HG03439 (cell line): ENCODE results near the gene FECH.

Experiments used
- ATAC-seq: cut with Tn5 transposase; IDR thresholded peaks from one replicate; pipeline ENCODE4 v1.9.1; 2021; ENCODE audit warnings: mild to moderate bottlenecking, moderate library complexity; ENCODE audit not compliant: unreplicated experiment

The FECH gene

DNA sequence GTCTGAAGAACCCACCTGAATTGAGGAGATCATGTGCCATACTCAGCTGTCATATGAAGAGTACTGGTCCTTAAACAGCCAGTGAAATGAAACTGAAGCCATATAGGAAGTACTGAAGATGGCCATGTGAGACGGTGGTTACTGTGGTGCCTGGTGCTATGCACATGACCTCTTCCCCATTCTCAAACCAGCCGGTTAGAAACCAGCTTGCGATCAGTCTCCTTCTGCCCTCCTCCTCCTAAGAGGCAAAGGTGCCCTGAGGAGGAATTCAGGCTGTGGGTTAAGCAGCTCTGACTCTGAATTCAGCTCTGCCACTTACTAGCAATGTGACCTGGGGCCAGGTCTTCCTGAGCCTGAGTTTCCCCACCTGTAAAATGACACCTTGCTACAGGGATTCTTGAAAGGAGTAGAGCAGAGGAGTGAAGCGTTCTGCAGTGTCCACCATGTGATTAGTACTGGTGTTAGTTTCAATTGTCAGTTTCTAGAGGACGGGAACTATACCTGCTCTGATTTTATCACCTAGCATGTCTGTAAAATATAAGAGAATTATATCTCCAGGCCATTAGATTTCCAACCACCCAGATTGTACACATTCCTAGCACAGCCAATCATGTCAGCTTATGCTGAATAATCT, 5.1 kb downstream of the FECH start:
- ATAC-seq = peak; percentile 76

DNA sequence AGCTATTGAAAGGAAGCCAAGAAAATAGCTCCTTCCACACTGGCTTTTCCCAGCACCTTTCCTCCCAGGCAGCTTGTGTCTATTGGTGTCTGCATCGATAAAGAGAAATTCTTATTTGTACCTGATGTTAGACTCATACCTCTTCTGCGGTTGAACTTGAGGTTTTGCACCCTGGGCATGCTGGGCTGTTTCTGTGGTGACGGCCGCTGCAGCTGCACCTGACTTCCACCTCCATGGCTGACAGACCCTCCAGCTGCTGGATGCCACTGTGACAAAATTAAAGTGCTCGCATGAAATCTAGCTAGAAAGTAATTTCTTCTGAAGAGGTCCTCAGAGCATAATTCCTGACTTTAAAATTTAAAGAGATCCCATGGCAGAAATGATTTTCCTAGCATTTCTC, 6.6 kb downstream of the FECH start:
- ATAC-seq = no peak

DNA sequence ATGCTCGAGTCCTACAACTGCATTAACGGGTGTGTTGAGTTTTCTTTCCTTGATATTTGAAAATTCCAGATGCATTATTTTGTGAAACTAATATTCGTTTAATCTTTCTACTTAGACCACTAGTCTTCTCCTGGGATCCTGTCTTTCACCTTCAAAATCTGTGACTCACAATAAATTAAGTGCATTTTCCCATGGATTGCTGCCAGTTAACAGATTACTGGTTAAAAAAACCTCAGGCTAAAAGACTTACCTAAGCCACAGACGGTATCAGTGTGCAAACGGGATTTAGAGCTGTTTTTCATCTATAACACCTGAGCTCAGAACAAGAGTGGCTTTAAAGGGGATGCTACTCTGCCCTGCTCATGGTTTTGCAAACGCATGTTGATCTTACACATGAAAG, 10.2 kb downstream of the FECH start:
- no peak for ATAC-seq

DNA sequence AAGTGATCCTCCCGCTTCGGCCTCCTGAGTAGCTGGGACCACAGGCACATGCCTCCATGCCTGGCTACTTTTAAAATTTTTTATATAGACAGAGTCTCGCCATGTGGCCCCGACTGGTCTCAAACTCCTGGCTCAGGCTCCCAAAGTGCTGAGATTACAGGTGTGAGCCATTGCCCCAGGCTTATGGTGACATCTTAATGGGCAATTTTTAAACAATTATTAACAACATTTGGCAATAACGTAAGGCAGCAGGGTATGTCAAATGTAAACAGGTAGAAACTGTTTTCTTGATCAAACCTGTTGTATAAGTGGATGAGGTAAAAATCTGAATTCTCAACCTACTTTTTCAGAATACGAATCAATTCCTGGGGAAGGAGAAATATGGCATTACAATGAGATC, 11.0 kb downstream of the FECH start:
- ATAC-seq = no peak

DNA sequence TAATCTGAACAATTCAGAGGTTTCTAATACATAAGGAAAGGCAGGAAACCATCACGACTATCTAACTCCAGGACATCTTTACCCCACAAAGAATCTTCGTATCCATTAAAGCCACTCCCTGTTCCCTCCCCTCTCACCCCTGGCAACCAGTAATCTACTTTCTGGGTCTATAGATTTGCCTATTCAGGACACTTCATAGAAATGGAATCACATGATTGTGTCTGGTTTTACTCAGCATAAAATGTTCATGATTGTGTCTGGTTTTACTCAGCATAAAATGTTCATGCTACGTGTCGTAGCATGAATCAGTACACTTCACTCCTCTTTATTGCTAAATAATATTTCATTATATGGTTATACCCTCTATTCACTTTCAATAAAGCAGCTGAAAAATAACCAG, 11.6 kb downstream of the FECH start:
- ATAC-seq = no peak

DNA sequence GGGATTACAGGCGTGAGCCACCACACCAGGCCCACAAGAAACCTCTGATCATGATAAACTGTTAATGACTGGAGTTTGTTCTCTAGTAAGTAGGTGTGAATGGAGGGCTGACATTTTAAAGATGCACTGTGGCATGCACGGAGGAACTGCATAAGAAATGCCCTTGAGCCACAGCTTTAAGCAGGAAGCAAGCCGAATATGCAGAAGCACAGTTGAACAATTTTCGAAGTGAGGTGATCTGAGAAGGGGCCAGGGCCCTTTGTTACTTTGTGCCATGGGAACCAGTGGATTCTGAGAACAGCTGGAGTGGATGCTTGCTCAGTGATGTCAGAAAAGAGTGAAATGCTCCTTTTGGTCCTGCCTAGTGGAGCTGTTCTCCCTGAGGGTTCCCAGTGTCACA, 16.3 kb downstream of the FECH start:
- ATAC-seq = no peak

DNA sequence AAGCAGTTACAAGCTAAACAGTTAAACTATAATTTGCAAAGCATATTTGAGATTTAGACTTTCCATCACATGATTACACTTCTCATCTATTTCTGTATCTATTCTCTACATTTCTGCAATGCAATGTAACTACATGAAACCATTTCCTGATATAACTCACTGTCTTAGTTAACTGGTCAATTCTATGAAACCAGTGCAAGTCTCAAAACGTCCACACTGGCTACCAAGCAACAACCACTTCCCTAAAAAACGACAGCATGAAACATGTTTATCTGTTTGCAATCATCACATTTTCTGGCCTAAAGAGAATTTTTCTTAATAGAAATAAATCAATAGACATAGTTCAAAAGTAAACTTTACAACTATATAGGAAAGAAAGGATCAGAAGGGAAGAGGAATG, 17.4 kb downstream of the FECH start:
- no peak for ATAC-seq

DNA sequence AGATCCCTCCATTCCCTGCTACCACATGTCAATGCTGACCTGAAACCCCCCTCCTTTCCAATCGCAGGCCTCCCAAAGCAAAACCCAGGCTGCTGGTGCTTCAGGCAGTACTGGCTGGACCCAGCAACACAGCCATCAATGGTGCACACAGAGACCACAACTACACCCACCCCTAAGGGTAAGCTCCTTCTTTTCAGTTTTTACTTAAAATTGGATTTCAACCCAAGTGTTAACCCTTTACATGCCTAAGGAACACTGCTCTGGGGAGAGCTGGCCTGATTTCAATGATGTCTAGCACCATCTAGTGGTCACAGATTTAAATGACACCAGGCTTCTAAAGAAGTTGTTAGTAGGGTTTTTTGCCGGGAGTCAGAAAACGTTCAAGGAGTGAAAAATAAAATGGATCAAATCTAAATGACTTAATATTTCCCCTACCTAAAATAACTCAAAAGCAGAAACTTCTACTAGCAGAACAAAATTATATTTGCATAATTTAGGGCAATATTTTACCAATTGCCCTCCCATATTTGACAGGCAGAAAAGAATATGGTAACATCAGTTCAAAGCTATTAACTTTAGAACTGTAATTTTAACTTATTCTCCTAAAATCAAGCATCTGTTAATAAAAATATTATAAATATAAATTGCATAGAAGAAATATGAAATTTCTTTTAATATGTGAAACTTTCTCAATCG, 24.6 kb downstream of the FECH start:
- ATAC-seq = no peak

DNA sequence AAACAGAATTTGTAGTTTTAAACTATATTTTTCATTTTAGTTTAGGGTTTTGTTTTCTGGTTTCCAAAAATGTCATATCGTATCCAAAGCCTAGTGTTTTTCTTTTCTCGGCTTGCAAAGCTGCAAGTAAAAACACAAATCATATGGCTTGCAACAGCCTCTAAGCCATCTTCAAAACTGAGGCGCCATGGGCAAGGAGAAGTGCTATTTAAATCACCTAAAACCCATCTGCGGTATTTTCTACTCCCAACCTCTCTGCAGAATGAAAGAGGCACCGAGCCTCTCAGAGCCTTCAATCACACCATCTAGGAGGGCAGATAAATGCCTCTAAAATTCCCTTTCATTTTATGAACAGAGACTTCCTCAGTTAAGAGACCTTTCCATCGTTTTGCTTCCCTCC, 25.2 kb downstream of the FECH start:
- ATAC-seq = no peak

DNA sequence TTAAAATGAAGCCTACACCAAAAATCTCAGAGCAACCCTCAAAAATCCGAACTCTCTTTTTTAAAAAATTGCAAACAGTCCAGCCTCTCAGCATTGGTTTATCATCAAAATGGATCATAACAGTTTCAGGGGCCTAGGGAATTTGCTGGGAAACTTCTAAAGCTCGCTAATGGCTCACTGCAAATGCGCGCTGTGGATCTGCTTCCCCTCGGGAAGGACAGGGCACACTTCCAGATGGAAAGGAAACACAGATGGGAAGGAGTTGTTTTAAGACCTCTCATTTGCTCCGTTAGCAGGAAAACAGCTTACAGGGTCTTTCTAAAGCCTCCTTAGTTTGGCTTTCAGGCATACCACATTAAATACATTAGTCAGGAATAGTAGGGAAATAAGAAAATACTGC, 27.2 kb downstream of the FECH start:
- no peak for ATAC-seq

DNA sequence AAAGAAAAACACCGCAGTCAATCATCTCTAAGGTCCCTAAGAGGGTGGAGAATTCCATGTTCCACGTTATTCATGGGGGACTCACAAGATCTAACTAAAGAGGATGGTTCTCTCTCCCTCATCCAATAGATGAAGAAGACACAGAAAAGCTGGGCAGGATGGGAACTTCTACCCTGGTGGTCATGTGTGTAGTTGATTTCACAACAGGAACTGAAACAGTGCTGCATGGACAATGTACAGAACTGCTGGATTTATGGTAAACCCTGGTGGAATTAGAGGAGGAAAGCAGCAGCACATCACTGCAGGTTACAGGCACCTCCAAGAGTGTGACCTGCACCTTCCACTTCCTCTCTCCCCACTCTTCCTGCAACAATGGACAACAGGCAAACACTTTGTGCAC, 31.4 kb downstream of the FECH start:
- no peak for ATAC-seq

DNA sequence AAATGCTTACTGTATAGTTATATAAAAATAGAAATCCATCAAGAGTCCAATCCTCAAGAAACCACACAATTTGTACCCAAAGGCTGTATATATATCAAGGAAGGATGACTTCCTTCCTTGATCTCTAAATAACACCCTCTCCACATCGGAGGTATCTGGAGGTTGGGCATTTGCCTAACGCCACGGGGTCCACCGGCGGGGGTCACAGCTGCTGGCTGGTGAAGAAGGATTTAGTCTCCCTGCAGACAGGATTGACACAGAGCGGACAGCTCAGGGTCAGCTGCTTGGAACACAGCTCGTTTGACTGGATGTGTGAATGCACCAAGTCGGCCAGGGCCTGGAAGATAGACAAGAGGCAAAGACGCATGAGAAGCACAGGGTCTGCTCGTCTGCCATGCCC, 36.0 kb downstream of the FECH start:
- no peak for ATAC-seq

DNA sequence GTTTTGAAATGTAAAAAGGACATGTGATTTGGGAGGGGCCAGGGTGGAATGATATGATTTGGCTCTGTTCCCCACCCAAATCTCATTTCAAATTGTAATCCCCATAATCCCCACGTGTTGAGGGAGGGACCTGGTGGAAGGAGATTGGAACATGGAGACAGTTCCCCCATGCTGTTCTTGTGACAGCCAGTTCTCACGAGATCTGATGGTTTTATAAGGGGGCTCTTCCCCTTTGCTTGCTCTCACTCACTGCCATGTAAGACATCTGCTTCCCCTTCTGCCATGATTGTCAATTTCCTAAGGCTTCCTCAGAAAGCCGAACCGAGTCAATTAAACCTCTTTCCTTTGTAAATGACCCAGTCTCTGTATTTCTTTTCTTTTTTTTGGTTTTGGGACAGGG, 39.2 kb downstream of the FECH start:
- no peak for ATAC-seq

DNA sequence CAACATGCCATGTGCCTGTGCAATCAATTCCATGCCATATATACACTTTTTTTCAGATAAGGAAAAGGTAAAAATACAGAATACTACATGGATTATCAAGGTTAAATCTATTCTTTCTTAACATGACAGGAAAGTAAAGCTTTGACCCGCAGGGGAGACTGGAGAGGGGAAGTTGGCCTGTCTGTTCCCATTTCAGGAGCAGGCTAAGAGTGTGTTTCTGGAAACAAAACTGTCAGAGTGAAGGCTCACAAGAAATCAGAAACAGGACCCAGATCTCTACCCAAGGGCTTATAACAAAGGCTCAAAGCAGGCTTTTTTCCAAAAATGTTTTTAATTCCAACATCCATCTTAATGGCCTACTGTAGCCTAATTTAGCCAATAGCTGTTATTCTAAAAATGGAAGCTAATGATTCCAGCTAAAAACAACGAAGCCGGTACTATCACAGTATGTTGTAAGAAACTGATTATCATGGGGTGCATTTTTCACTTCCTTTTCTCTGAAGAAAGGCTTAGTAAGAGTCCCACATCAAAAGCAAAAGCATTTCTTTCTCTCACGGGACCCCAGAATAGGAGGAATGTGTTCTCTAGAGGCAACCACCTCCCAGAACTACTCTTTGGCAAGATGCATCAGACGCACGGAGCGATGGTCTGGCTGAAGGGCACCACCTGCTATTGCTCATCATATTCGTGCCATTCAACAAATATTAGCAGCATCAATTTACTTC, 41.4 kb downstream of the FECH start:
- peak; percentile 65 for ATAC-seq

DNA sequence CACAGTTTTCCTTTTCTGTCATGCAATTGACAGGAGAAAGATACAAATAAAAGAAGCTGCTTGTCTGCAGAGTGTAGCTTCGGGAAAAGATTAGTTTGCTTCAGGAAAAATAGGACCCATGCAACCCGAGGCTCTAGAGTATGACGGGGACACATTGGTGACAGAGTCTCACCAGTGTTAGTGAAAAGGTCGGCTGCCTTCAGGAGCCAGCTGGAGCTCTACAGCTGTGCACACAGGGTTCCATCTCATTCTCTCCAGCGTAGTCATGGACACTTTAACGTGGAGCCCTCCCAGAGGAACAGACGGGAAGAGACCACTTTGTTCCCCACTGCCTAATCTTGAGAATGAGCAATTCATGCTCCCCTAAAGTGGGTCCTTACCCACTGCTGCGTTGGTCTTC, 42.9 kb downstream of the FECH start:
- no peak for ATAC-seq

DNA sequence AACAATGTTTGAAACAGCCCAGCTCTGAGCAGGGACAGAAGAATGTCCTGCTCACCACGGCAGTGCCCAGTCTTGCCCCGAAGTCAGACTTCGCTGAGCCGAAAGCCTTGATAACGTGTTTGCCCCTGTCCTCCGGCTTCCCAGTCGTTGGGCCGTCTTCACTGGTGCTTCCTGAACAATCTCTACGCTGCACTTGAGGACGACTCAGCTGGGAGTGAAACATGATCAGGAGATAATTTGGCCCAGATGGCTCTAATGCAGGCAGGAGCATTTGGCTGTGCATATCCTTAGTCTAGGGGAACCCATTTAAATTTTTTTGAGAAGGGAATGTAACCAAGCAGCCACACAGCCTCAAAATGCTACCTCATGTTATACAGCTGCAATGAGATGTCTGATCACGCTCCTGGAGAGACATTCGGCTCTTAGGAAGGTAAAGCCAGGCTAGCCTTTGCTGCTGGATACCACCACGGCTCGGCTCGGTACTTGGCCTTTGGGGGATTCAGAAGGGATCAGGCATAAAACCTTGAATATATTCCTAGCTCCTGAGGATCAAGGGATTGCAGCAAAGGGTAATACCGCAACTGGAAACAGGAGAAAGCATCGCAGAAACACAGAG, 43.6 kb downstream of the FECH start:
- ATAC-seq = no peak

DNA sequence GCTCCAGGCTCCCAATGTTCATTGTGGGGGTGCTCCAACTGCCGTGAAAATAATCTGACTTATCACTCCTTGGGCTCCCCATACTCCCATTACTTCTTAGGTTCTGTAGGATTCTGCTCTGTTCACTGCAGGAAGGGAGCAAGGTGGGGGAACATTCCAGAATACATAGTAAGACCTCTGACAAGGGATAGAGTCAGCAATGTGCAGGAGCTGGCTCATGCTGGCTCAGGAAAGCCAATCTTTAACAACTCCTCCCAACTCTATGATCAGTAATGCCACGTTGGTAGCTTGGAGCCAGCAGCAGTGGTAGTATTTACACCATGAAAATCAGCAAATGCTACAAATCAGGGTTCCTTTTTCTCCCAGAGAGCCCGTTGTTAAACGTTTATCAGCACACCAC, 44.4 kb downstream of the FECH start:
- no peak for ATAC-seq

DNA sequence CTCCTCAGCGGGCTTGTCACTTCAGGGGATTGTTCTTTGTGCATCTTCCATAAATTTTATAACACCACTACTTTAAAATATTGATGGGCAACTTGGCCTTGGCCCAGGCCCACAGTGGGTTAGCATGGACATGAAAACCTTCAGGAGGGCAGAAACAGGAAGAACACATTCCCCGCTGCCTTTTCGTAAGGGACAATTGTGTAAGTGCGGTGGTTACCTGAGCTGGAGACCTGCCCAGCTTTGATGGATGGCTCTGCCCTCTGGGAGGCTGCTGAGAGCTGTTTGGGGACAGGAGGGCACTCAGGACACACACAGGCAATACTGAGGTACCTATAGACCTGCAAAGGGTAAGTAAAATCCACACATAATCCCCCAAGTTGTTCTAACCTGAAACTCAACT, 46.8 kb downstream of the FECH start:
- no peak for ATAC-seq

DNA sequence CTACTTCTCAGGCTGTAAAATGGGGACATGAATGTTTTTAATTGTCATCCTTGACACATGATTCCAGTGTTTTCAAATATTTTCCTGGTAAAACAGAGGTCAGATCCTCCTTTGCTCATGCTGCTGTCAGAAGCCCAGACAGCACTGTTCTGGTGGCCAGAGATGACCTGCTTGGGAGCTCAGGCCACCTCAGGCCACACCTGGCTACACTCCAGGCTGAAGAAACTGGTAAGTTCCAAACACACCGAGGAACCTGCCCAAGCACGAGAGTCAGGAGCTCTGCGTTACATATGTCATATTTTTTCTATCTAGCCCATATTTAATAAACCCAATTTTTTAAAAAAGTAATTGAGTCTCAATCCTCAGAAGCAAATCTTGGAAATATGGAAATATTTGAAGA, 47.9 kb downstream of the FECH start:
- ATAC-seq = no peak

DNA sequence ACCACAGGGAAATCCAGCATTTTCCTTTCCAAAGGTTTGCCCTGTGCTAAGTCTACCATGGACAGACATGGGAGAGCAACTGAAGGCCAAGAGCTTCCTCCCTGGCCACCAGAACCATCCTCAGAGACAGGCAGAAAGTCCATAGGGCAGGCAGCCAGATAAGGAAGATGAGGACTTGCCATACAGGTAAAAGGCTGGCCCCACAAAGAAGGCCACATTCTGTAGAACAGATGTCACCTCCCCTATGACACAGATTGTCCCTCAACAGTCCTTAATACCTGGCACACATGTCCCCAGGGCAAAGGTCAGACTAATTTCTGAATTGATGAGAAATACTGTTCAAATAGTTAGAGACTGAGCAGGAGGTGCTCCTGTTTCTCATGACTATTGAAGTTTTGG, 52.0 kb downstream of the FECH start:
- no peak for ATAC-seq

DNA sequence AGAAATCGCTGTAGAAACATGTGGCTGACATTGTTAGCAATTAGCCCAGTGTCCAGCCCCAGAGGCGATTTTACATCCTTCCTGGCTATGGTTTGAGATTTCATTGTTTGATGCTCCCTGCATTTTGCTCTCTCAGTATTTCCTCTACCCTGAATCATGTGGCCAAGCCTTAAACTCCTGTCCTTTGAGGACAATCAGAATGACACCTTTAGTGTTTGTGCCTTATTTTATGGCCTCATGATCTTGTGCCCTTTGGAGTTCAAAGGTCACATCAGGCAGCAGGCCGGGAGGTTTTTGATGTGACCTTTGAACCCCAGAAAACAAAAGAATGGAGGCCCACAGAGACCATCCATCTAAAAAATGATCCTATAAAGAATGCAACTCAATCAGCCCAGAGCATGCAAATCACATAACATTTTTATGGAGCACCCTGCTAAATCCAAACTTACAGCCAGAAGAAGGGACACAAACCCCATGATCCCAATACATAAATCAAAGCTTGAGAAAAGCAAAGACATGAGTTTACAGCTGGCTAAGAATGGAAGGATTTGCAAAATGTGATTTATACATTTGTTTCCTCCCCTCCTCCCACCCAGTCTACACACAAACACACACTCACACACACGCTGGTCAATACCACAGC, 52.5 kb downstream of the FECH start:
- ATAC-seq = no peak
